NCI-H1417 treated with DMSO at 0.1 percent for 48 hours (cell line): Measurements from ENCODE around the gene CD160.
"Not testable (repeated sequence)": the region's sequence is repeated elsewhere in the genome, so short reads cannot be mapped to it uniquely, and the experiment has no call there.

Experiments used
- DNase-seq: peaks from one replicate; lab custom pipeline; 2025; lab: John Stamatoyannopoulos, UW

Gene CD160

DNA sequence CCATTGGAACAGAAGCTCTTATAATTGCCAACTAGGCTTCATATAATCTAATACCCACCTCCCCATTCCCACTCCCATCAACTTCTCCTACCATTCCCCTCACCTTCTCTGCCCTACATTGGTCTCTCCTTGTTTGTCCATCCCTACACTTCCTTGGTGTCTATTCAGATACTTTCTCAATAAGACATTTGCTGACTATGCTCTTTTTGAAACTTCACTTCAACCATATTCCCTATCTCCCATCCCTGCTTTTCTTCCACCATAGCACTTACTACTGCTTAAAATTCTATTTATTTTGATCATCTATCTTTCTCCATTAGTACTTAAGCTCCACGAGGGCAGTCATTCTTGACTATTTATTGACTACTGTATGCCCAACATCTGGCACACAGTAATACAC, 40.4 kb downstream of the CD160 start:
- no peak for DNase-seq

DNA sequence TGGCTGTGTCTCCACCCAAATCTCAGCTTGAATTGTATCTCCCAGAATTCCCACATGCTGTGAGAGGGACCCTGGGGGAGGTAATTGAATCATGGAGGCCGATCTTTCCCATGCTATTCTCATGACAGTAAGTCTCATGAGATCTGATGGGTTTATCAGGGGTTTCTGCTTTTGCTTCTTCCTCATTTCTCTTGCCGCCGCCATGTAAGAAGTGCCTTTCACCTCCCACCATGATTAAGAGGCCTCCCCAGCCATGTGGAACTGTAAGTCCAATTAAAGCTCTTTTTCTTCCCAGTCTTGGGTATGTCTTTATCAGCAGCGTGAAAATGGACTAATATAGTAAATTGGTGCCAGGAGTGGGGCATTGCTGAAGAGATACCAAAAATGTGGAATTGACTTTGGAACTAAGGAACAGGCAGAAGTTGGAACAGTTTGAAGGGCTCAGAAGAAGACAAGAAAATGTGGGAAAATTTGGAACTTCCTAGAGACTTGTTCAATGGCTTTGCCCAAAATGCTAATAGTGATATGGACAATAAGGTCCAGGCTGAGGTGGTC, 41.2 kb downstream of the CD160 start:
- not testable (repeated sequence) for DNase-seq

DNA sequence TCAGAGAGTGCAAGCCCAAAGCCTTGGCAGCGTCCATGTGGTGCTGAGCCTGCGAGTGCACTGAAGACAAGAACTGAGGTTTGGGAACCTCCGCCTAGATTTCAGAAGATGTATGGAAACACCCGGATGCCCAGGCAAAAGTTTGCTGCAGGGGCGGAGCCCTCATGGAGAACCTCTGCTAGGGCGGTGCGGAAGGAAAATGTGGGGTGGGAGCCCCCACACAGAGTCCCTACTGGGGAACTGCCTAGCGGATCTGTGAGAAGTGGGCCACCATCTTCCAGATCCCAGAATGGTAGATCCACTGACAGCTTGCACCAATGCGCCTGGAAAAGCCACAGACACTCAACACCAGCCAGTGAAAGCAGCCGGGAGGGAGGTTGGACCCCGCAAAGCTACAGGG, 42.2 kb downstream of the CD160 start:
- DNase-seq, result not testable (repeated sequence)

DNA sequence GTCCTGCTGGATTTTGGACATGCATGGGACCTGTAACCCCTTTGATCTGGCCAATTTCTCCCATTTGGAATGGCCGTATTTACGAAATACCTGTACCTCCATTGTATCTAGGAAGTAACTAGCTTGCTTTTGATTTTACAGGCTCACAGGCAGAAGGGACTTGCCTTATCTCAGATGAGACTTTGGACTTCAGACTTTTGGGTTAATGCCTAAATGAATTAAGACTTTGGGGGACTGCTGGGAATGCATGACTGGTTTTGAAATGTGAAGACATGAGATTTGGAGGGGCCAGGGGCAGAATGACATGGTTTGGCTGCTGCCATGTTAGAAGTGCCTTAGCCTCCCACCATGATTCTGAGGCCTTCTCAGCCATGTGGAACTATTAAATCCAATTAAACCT, 42.7 kb downstream of the CD160 start:
- DNase-seq, result not testable (repeated sequence)

DNA sequence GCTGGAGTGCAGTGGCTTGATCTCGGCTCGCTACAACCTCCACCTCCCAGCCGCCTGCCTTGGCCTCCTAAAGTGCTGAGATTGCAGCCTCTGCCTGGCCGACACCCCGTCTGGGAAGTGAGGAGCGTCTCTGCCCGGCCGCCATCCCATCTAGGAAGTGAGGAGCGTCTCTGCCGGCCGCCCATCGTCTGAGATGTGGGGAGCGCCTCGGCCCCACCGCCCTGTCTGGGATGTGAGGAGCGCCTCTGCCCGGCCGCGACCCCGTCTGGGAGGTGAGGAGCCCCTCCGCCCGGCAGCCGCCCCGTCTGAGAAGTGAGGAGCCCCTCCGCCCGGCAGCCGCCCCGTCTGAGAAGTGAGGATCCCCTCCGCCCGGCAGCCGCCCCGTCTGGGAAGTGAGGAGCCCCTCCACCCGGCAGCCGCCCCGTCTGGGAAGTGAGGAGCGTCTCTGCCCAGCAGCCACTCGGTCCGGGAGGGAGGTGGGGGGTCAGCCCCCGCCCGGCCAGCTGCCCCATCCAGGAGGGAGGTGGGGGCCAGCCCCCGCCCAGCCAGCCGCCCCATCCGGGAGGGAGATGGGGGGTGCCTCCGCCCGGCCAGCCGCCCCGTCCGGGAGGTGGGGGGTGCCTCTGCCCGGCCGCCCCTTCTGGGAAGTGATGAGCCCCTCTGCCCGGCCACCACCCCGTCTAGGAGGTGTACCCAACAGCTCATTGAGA, 45.1 kb downstream of the CD160 start:
- DNase-seq, result not testable (repeated sequence)

DNA sequence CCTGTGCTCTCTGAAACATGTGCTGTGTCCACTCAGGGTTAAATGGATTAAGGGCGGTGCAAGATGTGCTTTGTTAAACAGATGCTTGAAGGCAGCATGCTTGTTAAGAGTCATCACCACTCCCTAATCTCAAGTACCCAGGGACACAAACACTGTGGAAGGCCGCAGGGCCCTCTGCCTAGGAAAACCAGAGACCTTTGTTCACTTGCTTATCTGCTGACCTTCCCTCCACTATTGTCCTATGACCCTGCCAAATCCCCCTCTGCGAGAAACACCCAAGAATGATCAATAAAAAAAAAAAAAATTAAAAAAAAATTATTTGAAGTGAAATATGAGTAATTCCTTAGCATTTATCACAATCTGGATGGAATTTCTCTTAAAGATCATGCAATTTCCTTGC, 45.8 kb downstream of the CD160 start:
- DNase-seq, result not testable (repeated sequence)

DNA sequence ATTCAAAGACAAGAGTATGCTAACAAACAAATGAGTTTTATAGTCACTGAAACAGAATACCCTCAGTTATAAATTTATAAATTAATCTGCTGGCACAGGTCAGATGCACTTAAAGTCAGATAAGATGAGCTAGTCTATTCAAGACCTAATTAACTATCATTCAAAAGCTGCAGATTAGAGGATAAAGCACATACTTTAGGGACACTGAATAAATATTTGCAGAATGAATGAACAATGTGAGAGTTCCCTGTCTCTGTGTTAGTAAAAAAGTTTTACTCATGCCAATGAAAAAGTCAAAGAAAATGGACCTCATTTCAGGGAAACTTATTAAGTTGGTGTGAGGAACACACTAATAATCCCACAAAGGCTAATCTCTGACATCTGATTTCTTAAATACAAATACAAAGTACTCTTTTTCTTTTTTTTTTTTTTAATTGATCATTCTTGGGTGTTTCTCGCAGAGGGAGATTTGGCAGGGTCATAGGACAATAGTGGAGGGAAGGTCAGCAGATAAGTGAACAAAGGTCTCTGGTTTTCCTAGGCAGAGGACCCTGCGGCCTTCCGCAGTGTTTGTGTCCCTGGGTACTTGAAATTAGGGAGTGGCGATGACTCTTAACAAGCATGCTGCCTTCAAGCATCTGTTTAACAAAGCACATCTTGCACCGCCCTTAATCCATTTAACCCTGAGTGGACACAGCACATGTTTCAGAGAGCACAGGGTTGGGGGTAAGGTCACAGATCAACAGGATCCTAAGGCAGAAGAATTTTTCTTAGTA, 46.5 kb downstream of the CD160 start:
- not testable (repeated sequence) for DNase-seq

DNA sequence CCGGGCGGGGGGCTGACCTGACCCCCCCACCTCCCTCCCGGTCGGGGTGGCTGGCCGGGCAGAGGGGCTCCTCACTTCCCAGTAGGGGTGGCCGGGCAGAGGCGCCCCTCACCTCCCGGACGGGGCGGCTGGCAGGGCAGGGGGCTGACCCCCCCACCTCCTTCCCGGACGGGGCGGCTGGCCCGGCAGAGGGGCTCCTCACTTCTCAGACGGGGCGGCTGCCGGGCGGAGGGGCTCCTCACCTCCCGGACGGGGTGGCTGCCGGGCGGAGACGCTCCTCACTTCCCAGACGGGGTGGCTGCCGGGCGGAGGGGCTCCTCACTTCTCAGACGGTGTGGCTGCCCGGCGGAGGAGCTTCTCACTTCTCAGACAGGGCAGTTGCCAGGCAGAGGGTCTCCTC, 47.6 kb downstream of the CD160 start:
- not testable (repeated sequence) for DNase-seq

DNA sequence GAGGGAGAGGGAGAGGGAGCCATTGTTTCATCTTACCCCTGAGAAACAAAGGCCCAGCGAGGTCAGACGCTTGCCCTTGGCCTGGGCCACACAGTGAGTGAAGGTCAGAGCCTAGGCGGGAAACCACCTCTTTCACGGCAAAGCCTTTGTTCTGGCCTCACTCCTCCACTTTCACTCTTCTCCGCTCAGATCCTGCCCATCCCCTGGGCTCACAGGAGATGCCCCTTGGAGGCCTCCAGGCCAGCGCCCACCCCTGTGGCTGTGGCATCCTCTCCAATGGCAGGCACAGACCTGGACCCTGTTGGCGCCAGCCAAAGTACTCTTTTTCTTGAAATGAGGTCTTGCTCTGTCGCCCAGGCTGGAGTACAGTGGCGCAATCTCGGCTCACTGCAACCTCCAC, 48.7 kb downstream of the CD160 start:
- DNase-seq, result not testable (repeated sequence)

DNA sequence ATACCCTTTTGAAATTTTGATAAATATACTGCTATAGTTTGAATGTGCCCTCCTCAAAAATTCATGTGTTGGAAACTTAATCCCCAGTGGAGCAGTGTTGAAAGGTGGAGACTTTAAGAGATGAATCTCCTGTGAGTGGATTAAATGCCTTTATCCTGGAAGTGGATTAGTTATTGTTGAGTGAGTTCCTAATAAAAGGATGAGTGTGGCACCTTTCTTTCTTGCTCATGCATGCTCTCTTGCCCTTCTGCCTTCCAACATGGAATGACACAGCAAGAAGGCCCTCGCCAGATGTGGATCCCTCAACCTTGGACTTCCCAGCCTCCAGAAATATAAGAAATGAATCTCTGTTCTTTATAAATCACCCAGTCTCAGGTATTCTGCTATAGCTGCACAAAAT, 51.8 kb downstream of the CD160 start:
- no peak for DNase-seq

DNA sequence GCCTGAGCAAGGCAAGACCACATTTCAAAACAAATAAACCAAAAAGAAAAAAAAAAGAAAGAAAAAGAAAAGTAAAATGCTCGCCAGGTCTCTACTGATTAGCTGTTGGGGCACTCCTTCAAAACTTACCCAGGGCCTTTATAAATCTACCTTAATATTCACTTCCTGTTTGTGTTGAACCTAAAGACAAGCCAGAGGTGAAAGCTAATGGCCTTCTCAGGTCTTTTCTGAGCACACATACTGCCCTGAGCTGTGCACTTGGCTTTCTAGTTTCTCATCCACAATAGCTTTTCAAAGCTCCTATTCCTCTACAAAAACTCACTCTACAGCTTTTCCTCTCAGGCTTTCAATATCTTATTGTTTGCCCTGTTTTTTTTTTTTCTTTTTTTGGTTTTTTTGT, 54.1 kb downstream of the CD160 start:
- DNase-seq, result no peak

DNA sequence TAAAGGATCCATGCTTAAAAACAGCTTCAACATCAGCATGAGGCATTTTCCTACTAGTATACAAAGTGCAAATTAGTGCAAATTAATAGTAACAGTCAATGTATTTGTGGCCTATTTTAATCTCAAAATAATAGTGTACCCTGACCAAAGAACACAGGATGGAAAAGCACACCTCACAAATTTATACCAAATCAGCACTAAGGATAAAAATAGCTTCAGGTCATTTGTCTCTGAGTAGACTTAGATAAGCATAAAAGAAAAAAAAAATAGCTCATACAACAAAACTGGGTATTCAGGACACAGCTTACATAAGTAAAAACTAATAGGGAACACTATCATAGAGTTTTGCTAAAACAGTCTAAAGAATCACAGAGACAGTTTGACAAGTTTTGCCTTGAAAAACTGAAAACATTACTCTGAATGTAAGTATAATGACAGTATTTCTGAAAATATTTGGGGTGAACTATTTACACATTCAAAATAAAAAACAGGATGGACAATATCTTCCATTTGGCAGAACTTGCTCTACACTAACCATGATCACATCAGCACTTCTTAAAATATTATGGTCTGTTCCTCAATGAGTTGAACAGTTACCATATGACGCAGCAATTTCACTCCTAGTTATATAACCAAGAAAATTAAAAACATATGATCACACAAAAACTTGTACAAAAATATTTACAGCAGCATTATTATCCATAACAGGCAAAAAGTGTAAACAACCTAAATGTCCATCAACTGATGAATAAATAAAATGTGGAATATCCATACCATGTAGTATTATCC, 58.3 kb downstream of the CD160 start:
- DNase-seq, result no peak

DNA sequence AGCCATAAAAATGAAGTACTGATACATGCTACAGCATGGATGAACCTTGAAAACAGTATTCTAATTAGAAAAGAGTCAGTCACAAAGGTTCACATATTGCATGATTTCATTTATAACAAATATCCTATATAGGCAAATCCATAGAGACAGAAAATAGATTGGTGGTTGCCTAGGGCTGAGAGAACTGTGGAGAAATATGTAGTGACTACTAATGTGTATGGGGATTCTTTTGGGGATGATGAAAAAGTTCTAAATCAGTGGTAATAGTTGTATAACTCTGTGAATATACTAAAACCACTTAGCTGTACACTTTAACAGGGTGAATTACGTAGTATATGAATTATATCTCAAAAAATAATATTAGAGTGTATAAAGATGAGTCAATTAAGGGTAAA, 58.8 kb downstream of the CD160 start:
- DNase-seq, result no peak

DNA sequence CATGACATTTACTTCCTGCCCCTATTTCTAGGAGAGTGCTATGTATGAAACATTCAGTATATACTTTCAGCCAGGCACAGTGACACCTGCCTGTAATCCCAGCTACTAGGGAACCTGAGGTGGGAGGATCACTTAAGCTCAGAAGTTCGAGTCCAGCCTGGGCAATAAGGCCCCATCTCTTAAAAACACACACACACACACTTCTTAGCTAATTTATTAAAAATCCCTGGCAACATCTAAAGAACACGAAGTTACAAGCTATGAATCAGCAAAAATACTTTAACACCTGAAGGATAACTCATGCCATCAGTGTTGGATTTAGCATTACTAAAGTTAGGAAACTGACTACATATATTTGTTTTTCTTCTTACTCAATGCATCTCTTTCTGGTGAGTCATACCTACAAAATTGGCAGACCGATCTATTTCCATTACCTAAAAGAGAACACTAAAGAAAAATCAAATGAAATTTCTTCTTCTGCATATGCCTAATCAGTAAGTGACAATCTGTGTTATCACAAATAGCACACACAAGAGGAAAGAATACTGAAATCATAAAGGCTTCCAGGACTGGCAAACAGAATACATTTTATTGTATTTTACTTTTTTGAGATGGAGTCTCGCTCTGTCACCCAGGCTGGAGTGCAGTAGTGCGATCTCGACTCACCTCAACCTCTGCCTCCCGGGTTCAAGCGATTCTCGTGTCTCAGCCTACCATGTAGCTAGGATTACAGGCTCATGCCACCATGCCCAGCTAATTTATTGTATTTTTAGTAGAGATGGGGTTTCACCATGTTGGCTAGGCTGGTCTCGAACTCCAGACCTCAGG, 63.2 kb downstream of the CD160 start:
- no peak for DNase-seq

DNA sequence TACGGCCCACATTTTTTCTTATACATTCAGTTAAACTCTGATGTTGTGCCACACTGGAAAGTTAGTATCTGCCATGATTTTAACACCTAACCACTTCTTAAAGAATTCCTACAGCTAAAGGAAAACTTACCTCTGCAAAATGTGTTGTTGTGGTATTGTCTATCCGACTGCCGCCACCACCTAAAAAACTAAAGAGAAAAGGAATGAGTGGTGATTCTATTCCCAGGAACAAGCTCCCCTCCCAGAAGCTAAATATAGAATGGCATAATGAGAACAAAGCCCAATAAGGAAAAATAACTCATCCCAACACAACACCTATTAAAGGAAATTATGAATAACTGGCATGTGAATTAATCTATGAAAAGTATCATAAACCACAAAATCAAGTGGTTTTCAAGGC, 65.1 kb downstream of the CD160 start:
- DNase-seq, result no peak

DNA sequence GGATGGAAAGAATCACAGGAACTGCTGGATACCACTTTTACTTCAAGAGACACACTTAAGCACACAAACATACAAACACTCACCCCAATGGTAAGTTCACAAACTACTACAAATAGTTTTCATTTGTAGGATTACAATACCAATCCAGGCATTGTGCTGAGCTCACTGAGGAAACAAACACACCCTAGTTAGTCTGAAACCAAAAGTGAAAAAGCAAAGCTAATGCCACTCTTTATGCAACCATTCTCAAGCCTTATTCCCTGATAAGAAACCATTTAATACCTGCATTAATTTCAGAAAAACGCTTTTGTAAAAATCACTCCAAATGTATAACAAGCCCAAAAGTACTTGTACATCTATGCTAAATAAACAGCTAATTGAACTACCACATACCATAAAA, 66.2 kb downstream of the CD160 start:
- no peak for DNase-seq

DNA sequence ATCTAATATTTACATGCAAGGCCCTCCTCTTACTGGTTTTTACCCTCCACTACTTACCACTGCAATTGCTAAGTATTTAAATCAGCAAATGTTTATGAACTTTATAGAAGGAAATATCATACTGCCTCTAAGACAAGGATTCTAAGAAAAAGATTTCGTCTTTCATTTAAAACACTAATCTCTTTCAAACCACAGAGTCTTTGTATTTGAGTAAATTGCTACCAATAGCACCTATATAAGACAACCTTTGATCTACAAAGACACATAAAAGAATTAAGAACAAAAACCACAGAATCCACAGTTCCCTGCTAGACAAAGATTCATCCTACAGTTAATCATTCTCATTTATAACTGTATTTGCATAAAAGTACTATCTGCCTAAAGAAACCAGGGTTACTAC, 67.0 kb downstream of the CD160 start:
- DNase-seq, result no peak

DNA sequence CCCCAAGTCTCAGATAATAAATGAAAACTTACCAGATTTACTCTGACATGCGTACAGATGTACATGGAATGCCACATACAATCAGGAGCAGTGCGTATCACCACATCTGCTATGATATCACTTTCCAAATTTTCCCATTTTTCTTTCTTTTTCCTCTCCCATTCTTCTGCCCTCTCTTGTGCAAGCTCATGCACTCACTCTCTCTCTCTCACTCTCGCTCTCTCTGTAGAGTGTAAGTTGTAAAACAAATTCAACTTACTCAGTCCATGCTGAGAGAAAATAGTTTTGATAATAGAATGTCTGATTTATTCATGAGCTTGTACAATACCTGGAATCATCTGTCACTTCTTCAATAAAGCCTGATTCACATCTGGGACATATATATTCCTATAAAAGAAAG, 69.3 kb downstream of the CD160 start:
- no peak for DNase-seq
